8988T (cell line): ENCODE measurements around the gene WDR82.
"Not testable (repeated sequence)": the region's sequence is repeated elsewhere in the genome, so short reads cannot be mapped to it uniquely, and the experiment has no call there.

Source experiments
- DNase-seq: peaks from one replicate; pipeline ENCODE4 v3.0.0; 2011

WDR82 gene

DNA sequence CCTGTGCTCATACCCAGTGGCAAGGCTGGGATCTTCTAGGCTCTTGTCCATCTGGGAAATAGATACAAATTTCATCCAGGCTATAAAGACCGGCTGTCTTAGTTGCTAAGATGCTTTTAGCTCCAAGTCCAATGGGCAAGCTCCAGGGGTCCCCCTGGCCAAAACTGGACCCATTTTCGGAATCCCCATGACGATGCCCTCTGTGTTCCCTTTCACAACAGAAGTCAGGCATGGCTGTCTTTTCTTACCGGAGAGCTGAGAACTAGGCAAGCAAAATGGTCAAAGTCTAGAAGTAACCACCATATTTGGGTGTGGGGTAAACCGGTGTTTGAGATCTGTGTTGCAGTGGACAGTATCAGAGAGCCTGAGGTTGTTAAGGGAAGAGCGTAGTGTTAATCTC, 10.2 kb upstream of the WDR82 start:
- no peak for DNase-seq

DNA sequence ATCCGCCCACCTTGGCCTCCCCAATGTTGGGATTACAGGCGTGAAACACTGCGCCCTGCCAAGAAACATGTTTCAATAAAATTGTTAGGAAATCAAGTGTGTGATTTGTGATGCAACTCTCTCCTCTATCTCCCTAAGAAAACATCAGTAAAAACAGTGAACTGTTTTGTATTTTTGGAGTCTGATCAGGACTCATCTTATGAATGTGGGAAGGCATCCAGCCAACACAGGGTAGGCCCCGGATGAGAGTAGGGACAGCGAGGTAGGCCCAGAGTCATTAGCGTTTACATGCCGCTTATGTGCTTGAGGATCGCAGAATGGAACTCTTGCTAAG, 8.3 kb upstream of the WDR82 start:
- no peak for DNase-seq

- DNase-seq: not testable (repeated sequence)
Measured at GRCh38 chr3:52284051-52284450, 5.6 kb upstream of the WDR82 start.

DNA sequence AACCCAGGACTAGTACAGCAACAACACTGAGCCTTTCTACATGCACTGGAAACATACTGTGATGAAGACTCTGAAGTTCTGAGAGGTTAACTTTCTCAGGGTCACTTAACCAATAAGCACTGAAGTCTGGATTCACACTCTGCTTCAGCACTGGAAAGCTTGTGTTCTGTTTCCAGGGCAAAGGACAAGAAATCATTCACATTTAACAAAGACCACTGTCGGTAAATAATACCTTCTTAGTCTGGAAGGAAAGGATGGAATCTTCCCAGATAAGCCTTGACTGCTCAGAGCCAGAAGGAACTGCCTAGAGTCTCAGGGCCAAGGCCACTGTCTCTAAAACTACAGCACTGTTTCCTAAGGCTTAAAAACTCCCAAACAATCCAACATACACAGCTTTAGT, 4.9 kb upstream of the WDR82 start:
- DNase-seq: no peak

DNA sequence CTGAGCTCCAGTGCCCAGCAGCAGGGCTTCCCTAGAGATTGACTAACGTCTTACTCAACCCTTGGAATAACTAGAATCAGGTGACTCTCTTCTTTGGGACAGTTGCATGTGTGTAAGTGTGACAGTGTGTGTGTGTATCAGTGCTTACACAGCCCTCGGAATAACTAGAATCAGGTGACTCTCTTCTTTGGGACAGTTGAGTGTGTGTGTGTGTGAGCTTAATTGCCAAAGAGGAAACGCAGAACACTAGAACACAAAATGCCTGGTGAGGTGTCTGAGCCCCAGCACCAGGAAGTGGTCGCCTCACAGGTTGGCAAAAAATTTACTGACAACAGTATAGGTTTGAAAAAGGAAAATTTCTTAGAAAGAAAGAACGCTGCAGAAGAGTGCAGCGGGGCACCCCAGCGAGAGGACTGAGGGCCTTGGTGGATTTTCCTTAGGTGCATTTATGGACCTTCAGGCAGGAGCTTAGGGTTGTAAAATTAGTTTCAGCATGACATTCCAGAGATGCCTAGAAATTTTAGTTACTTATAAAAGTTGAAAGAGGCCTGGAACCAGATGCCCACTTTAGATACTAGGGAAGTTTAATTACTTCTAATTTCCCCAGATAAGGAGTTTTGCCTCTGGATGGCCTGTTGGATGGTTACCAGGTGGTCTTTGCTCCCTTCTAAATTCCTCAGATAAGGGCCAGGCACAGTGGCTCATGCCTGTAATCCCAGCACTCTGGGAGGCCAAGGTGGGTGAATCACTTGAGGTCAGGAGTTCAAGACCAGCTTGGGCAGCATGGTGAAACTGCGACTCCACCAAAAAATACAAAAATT, 3.7 kb upstream of the WDR82 start:
- no peak for DNase-seq

GRCh38 chr3:52280050-52280461, 1.6 kb upstream of the WDR82 start:
- DNase-seq: no peak

GRCh38 chr3:52279596-52279995, 1.1 kb upstream of the WDR82 start:
- no peak for DNase-seq

- DNase-seq: no peak
Measured at GRCh38 chr3:52277972-52278509, 408 bp downstream of the WDR82 start.

- no peak for DNase-seq
Measured at GRCh38 chr3:52277071-52277964, 1.1 kb downstream of the WDR82 start.

- not testable (repeated sequence) for DNase-seq
Measured at GRCh38 chr3:52274781-52275180, 3.7 kb downstream of the WDR82 start.

- no peak for DNase-seq
Measured at GRCh38 chr3:52272831-52273230, 5.6 kb downstream of the WDR82 start.

DNA sequence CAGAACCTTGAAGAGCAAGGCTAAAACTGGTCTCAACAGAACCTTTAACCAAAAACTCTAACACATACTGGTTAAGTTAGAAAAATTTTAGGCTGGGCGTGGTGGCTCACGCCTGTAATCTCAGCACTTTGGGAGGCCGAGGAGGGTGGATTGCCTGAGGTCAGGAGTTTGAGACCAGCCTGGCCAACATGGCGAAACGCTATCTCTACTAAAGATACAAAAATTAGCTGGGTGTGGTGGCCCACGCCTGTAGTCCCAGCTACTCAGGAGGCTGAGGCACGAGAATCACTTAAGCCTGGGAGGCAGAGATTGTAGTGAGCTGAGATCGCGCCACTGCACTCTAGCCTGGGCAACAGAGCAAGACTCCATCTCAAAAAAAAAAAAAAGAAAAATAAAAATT, 6.3 kb downstream of the WDR82 start:
- not testable (repeated sequence) for DNase-seq

- no peak for DNase-seq
Measured at GRCh38 chr3:52270252-52270754, 8.1 kb downstream of the WDR82 start.

- no peak for DNase-seq
Measured at GRCh38 chr3:52269776-52270175, 8.7 kb downstream of the WDR82 start.

- DNase-seq: no peak
Measured at GRCh38 chr3:52268036-52268435, 10.4 kb downstream of the WDR82 start.

GRCh38 chr3:52265387-52265786, 13.1 kb downstream of the WDR82 start:
- no peak for DNase-seq

DNA sequence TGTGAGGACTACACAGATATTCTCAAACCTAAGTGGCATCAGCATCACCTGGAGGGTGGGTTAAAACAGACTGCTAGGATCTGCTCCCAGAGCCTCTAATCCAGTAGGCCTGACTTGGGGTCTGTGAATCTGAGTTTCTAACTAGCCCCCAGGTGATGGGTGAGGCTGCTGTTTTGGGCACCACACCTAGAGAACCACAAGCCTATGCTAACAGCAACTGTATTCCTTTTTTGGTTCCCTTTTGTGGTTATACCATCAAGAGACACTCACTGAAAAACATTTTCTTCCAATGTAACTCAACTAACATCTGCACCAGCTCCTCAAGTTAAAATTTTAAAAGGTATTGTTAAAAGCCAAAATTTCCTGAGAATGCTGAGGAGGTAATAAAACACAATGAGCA, 16.0 kb downstream of the WDR82 start:
- DNase-seq: no peak

GRCh38 chr3:52259448-52259847, 19.0 kb downstream of the WDR82 start:
- no peak for DNase-seq

DNA sequence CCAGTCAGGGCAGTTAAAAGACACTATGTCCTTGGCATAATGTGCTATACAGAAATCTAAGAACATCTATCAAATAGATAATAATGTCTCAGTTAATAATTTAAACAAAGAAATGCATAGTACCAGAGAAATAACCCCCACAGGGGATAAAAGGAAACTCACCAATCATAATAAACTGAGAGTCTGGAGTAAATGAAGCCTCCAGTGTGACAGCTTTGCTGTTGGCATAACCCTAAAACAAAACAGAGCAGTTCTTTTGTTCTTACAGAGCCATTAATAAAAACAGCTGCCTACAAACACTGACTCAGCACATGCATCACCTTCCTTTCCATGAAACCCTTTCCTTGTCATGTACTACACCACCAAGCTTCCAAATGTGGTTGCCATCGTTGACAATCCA, 19.4 kb downstream of the WDR82 start:
- DNase-seq: no peak

GRCh38 chr3:52257911-52258310, 20.5 kb downstream of the WDR82 start:
- no peak for DNase-seq

DNA sequence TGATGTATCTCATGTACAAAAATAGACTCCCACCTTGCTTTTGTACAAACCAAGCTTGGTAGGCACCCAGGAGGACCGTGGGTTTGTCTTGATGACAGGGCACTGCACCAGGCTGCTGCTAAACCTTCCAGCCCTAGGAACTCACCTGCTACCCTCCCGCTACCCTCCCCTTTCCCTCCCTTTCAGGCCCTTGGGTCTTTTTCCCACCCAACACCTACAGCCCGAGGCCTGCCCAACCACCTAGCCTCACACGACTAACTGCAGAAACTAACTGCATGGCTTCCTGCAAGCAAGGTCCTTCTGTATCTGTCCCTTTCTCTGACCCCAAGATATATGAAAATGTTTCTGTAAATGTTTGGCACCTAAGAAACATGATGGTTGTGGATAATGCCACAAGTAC, 21.8 kb downstream of the WDR82 start:
- DNase-seq: no peak

- no peak for DNase-seq
Measured at GRCh38 chr3:52256159-52256558, 22.3 kb downstream of the WDR82 start.

- no peak for DNase-seq
Measured at GRCh38 chr3:52254608-52255007, 23.8 kb downstream of the WDR82 start.
